ENCODE results near the gene CCDC102B.

The CCDC102B gene

DNA sequence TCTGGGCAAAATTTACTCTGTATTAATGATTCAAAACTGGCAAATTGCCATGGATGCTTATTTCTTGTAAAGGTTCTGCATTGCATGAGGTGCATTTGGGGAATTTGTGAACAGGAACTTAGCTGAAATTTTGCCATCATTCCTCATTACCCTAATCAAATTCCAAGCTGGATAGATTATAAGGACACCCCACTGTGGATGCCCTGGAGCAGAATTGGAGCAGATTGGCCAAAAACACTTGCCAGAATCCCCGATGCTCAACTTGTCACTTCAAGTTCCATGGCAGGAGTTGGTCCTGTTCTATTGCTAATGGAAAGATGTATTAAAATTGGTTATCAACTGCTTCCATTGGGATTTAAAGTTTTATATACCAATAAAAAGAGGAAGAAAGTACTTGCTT lies 237.9 kb downstream of the CCDC102B start:
- Histone ChIP-seq H3K9ac (ENCODE audit: low read depth, low read length) (no peak overlapping the region), H3K4me3 (ENCODE audit: low read length) (no peak overlapping the region), H3K4me1 (ENCODE audit: insufficient read depth, low read length) (no peaks in the 10 kb centered on the region), H3K36me3 (ENCODE audit: insufficient read depth, low read depth, low read length) (no peaks in the 10 kb centered on the region), H3K27me3 (ENCODE audit: insufficient read depth, low read length) (no peaks in the 10 kb centered on the region), H3K9me3 (ENCODE audit: insufficient read depth, low read depth, low read length) (no peaks in the 10 kb centered on the region), H3K27ac (ENCODE audit: low read length) (no peak overlapping the region)

GRCh38 chr18:69044215-69044614 lies 246.3 kb downstream of the CCDC102B start:
- no peak overlapping the region for H3K9ac ChIP-seq (ENCODE audit: low read depth, low read length)
- H3K27me3 ChIP-seq (ENCODE audit: insufficient read depth, low read length) = no peaks in the 10 kb centered on the region
- H3K27ac ChIP-seq (ENCODE audit: low read length) = no peak overlapping the region
- H3K9me3 ChIP-seq (ENCODE audit: insufficient read depth, low read depth, low read length) = no peaks in the 10 kb centered on the region
- no peaks in the 10 kb centered on the region for H3K4me1 ChIP-seq (ENCODE audit: insufficient read depth, low read length)
- no peak overlapping the region for H3K4me3 ChIP-seq (ENCODE audit: low read length)
- no peaks in the 10 kb centered on the region for H3K36me3 ChIP-seq (ENCODE audit: insufficient read depth, low read depth, low read length)

DNA sequence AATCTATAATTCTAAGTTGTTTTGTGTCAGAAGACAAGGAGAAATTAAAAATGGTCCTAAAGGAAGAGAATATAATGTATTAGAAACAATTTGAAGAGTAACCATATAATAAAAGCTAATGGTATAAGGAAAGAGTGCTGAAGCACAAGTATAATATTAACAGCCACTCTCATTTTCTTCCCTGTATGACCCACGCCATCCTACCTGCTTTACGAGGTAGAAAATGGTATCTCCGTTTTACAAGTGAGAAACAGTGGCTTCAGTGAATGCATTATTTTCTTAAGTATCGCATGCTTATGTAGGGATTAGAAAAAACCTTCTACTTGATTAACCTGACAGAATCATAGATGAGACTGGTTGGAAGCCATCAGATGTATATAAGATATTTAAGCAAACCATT lies 266.2 kb downstream of the CCDC102B start:
- H3K9ac ChIP-seq (ENCODE audit: low read depth, low read length) = no peak overlapping the region
- no peaks in the 10 kb centered on the region for H3K4me1 ChIP-seq (ENCODE audit: insufficient read depth, low read length)
- H3K27me3 ChIP-seq (ENCODE audit: insufficient read depth, low read length) = no peaks in the 10 kb centered on the region
- no peak overlapping the region for H3K4me3 ChIP-seq (ENCODE audit: low read length)
- no peak overlapping the region for H3K27ac ChIP-seq (ENCODE audit: low read length)
- no peaks in the 10 kb centered on the region for H3K36me3 ChIP-seq (ENCODE audit: insufficient read depth, low read depth, low read length)
- H3K9me3 ChIP-seq (ENCODE audit: insufficient read depth, low read depth, low read length) = no peaks in the 10 kb centered on the region

DNA sequence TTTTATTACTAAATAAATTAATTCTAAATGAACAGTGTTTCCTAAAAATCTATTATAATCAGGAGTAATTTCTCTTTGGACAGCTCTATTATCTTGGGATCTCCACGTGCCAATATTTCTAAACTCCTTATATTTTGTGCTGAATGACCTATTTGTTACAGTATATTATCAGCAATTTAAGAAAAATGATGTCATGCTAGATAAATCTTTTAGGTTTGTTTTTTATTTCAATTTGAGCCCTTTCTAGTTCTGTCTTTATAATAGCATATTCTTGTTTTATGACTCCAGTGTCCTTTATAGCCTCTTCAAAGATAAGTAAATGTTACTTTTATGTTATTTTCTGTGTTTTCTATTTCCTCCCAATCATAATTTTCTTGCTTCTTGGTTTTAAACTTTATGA lies 269.2 kb downstream of the CCDC102B start:
- Histone ChIP-seq H3K4me1 (ENCODE audit: insufficient read depth, low read length) (no peaks in the 10 kb centered on the region), H3K9me3 (ENCODE audit: insufficient read depth, low read depth, low read length) (no peaks in the 10 kb centered on the region), H3K27me3 (ENCODE audit: insufficient read depth, low read length) (no peaks in the 10 kb centered on the region), H3K9ac (ENCODE audit: low read depth, low read length) (no peak overlapping the region), H3K36me3 (ENCODE audit: insufficient read depth, low read depth, low read length) (no peaks in the 10 kb centered on the region), H3K4me3 (ENCODE audit: low read length) (no peak overlapping the region), H3K27ac (ENCODE audit: low read length) (no peak overlapping the region)

DNA sequence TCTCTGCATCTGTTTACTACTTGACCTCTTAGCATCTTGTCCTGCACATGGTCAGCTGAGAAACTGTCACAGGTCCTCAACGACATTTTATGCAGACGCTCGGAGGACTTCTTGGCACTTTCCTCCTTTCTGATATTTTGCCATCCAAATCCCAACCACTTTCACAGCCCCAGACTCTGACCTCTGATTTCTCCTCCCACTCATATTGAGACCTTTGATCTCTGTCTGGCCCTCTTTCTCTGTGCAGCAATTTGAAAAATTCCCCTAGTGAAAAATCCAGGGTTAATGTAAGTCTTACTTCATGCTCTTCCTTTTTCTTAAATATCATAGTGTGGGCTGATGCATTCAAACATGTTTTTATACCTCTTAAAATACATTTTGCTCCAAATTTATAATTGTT lies 273.8 kb downstream of the CCDC102B start:
- H3K9me3 ChIP-seq (ENCODE audit: insufficient read depth, low read depth, low read length) = no peaks in the 10 kb centered on the region
- H3K27me3 ChIP-seq (ENCODE audit: insufficient read depth, low read length) = no peaks in the 10 kb centered on the region
- H3K4me3 ChIP-seq (ENCODE audit: low read length) = no peak overlapping the region
- H3K36me3 ChIP-seq (ENCODE audit: insufficient read depth, low read depth, low read length) = no peaks in the 10 kb centered on the region
- no peak overlapping the region for H3K9ac ChIP-seq (ENCODE audit: low read depth, low read length)
- no peak overlapping the region for H3K27ac ChIP-seq (ENCODE audit: low read length)
- H3K4me1 ChIP-seq (ENCODE audit: insufficient read depth, low read length) = no peaks in the 10 kb centered on the region

DNA sequence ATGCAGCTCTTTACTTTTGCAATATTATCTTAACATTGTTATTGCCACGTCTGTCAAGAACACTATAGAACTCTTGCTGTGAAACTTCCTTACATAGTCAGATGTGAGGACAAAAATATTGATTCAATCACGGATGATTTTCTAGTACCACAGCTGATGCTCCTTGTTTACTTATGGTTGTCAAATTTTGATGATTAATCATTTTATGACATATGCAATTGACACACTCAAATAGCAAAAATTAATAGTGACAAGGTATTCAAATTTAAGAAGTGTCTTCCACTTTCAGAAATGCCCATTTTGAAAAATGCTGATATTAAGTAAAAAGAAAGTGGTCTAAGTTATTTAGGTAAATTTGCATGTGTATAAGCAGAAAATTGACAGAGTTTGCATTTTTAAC lies 284.0 kb downstream of the CCDC102B start:
- H3K27me3 ChIP-seq (ENCODE audit: insufficient read depth, low read length) = no peaks in the 10 kb centered on the region
- no peak overlapping the region for H3K4me3 ChIP-seq (ENCODE audit: low read length)

GRCh38 chr18:69082499-69082898 lies 284.6 kb downstream of the CCDC102B start:
- H3K4me1 ChIP-seq (ENCODE audit: insufficient read depth, low read length) = no peaks in the 10 kb centered on the region
- H3K27ac ChIP-seq (ENCODE audit: low read length) = no peak overlapping the region
- H3K27me3 ChIP-seq (ENCODE audit: insufficient read depth, low read length) = no peaks in the 10 kb centered on the region
- H3K4me3 ChIP-seq (ENCODE audit: low read length) = no peak overlapping the region
- H3K9ac ChIP-seq (ENCODE audit: low read depth, low read length) = no peak overlapping the region
- H3K36me3 ChIP-seq (ENCODE audit: insufficient read depth, low read depth, low read length) = no peaks in the 10 kb centered on the region
- no peaks in the 10 kb centered on the region for H3K9me3 ChIP-seq (ENCODE audit: insufficient read depth, low read depth, low read length)

More for the DNA sequence above, 284.0 kb downstream of the CCDC102B start:
- Histone ChIP-seq H3K9me3 (ENCODE audit: insufficient read depth, low read depth, low read length) (no peaks in the 10 kb centered on the region), H3K9ac (ENCODE audit: low read depth, low read length) (no peak overlapping the region), H3K4me1 (ENCODE audit: insufficient read depth, low read length) (no peaks in the 10 kb centered on the region), H3K27ac (ENCODE audit: low read length) (no peak overlapping the region), H3K36me3 (ENCODE audit: insufficient read depth, low read depth, low read length) (no peaks in the 10 kb centered on the region)

DNA sequence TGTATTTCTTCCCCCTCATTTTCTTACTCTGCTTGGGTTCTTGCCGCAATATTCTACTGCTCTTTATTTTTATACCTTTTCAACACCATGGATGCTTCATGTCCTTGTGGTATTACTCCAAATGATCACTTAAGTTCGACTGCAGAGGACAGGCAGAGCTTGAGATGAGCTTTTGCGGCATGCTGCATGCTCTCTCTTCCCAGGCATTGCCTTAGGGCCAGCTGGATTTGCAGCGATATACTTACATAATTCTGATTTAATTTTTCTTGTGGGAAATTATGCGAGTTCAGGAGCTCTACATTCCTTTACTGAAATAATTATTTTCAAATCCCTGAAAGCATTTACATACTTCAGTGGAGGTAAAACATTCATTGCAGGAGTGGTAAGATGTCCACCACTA lies 288.1 kb downstream of the CCDC102B start:
- no peak overlapping the region for H3K4me3 ChIP-seq (ENCODE audit: low read length)
- no peak overlapping the region for H3K9ac ChIP-seq (ENCODE audit: low read depth, low read length)
- no peak overlapping the region for H3K27ac ChIP-seq (ENCODE audit: low read length)
- no peaks in the 10 kb centered on the region for H3K9me3 ChIP-seq (ENCODE audit: insufficient read depth, low read depth, low read length)
- no peaks in the 10 kb centered on the region for H3K4me1 ChIP-seq (ENCODE audit: insufficient read depth, low read length)
- H3K36me3 ChIP-seq (ENCODE audit: insufficient read depth, low read depth, low read length) = no peaks in the 10 kb centered on the region
- H3K27me3 ChIP-seq (ENCODE audit: insufficient read depth, low read length) = no peaks in the 10 kb centered on the region

DNA sequence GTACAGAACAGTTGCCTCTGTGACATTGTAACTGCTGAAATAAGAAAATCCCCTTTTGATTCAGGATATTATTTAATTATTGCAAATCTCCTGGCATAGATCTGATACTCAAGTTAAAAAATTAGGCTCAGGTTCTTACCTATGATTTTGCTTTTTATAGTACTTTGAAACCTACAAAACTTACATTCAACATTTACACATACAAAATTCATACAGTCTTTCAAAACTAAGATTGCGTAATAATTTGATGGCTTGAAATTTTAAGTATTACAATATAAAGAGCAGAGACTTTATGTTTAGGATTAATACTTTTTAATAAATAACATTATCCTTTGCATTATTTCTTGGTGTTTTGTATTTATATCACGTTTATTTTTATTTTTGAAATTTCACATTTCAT lies 291.1 kb downstream of the CCDC102B start:
- Histone ChIP-seq H3K4me3 (ENCODE audit: low read length) (no peak overlapping the region), H3K36me3 (ENCODE audit: insufficient read depth, low read depth, low read length) (no peaks in the 10 kb centered on the region), H3K27me3 (ENCODE audit: insufficient read depth, low read length) (no peaks in the 10 kb centered on the region), H3K4me1 (ENCODE audit: insufficient read depth, low read length) (no peaks in the 10 kb centered on the region), H3K9ac (ENCODE audit: low read depth, low read length) (no peak overlapping the region), H3K27ac (ENCODE audit: low read length) (no peak overlapping the region), H3K9me3 (ENCODE audit: insufficient read depth, low read depth, low read length) (no peaks in the 10 kb centered on the region)

GRCh38 chr18:69097349-69097748 lies 299.5 kb downstream of the CCDC102B start:
- H3K4me3 ChIP-seq (ENCODE audit: low read length) = no peak overlapping the region
- H3K9ac ChIP-seq (ENCODE audit: low read depth, low read length) = no peak overlapping the region
- no peaks in the 10 kb centered on the region for H3K36me3 ChIP-seq (ENCODE audit: insufficient read depth, low read depth, low read length)
- no peaks in the 10 kb centered on the region for H3K9me3 ChIP-seq (ENCODE audit: insufficient read depth, low read depth, low read length)
- H3K27ac ChIP-seq (ENCODE audit: low read length) = no peak overlapping the region
- H3K4me1 ChIP-seq (ENCODE audit: insufficient read depth, low read length) = no peaks in the 10 kb centered on the region
- no peaks in the 10 kb centered on the region for H3K27me3 ChIP-seq (ENCODE audit: insufficient read depth, low read length)

GRCh38 chr18:69102959-69103358 lies 305.1 kb downstream of the CCDC102B start:
- Histone ChIP-seq H3K36me3 (ENCODE audit: insufficient read depth, low read depth, low read length) (no peaks in the 10 kb centered on the region), H3K4me3 (ENCODE audit: low read length) (no peak overlapping the region), H3K9me3 (ENCODE audit: insufficient read depth, low read depth, low read length) (no peaks in the 10 kb centered on the region), H3K4me1 (ENCODE audit: insufficient read depth, low read length) (no peaks in the 10 kb centered on the region), H3K27me3 (ENCODE audit: insufficient read depth, low read length) (no peaks in the 10 kb centered on the region), H3K27ac (ENCODE audit: low read length) (no peak overlapping the region), H3K9ac (ENCODE audit: low read depth, low read length) (no peak overlapping the region)

Data from iPS-20b (cell line).